GM11168 (cell line): ENCODE measurements around the gene DUSP7.

Experiments used
- in situ Hi-C: fragments of 300-500 bp; cut with MboI; formaldehyde crosslinking; loops from one replicate; pipeline ENCODE4 v1.12.0; 2022; ENCODE audit warnings: low sequenced_read_pairs; ENCODE audit not compliant: unreplicated experiment

DUSP7 gene

GRCh38 chr3:52032702-52033408 is 23.5 kb downstream of the DUSP7 start:
- in situ Hi-C loops, result no loop called here

GRCh38 chr3:52031896-52032295 is 24.5 kb downstream of the DUSP7 start:
- in situ Hi-C loops, result no loop called here

- in situ Hi-C loops, result no loop called here
These were observed 25.6 kb downstream of the DUSP7 start for GRCh38 chr3:52030714-52031310.

GRCh38 chr3:52029535-52029934 is 26.8 kb downstream of the DUSP7 start:
- in situ Hi-C loops, result no loop called here

GRCh38 chr3:52029053-52029452 is 27.3 kb downstream of the DUSP7 start:
- in situ Hi-C loops, result no loop called here

- in situ Hi-C loops, result no loop called here
These were observed 27.8 kb downstream of the DUSP7 start for GRCh38 chr3:52028572-52028971.

GRCh38 chr3:52026041-52026440 is 30.3 kb downstream of the DUSP7 start:
- in situ Hi-C loops, result no loop called here

- in situ Hi-C loops, result no loop called here
These were observed 30.9 kb downstream of the DUSP7 start for GRCh38 chr3:52025453-52025852.

- in situ Hi-C loops, result no loop called here
These were observed 31.5 kb downstream of the DUSP7 start for GRCh38 chr3:52024765-52025452.

- in situ Hi-C loops, result no loop called here
These were observed 32.3 kb downstream of the DUSP7 start for GRCh38 chr3:52023860-52024764.

- in situ Hi-C loops, result no loop called here
These were observed 33.1 kb downstream of the DUSP7 start for GRCh38 chr3:52023101-52023770.

- in situ Hi-C loops, result no loop called here
These were observed 33.9 kb downstream of the DUSP7 start for GRCh38 chr3:52022323-52023100.

- in situ Hi-C loops, result no loop called here
These were observed 34.7 kb downstream of the DUSP7 start for GRCh38 chr3:52021489-52022268.

GRCh38 chr3:52020796-52021195 is 35.6 kb downstream of the DUSP7 start:
- in situ Hi-C loops, result no loop called here

- in situ Hi-C loops, result no loop called here
These were observed 36.9 kb downstream of the DUSP7 start for GRCh38 chr3:52019352-52020080.

- in situ Hi-C loops, result no loop called here
These were observed 37.9 kb downstream of the DUSP7 start for GRCh38 chr3:52018319-52019000.

GRCh38 chr3:52017586-52017985 is 38.8 kb downstream of the DUSP7 start:
- in situ Hi-C loops, result no loop called here
